Measurements from ENCODE around the gene RDH11.
"Not testable (repeated sequence)": the region's sequence is repeated elsewhere in the genome, so short reads cannot be mapped to it uniquely, and the experiment has no call there.

RDH11 gene

GRCh38 chr14:67703997-67704396, 8.4 kb upstream of the RDH11 start:
- DNase-seq: no peak

- DNase-seq: not testable (repeated sequence)
Measured at GRCh38 chr14:67701492-67701891, 5.9 kb upstream of the RDH11 start, which contains the start of gene RDH12. RDH12 (plus strand) TSS chr14:67701886; CDS start chr14:67722643, 20,757 bp downstream.

GRCh38 chr14:67698179-67698578, 2.6 kb upstream of the RDH11 start:
- no peak for DNase-seq

DNA sequence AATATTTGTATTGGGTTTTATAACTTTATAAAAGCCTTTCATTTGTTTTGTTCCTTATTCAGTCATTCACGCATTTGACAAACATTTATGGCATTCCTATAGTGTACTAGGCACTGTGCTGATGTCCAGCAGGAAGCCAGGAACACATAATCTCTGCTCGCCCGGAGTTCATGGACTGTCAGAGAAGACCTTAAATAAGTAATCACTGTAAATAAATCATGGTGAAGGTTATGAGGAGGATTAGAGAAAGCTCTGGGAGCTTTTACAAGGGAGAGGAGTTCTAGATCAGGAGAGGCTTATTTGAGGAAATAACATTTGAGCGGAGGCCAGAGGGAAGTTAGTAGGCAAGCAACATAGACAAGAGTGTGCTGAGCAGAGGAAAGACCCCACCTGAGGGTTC, 1.4 kb upstream of the RDH11 start:
- no peak for DNase-seq

- peak; percentile 80 to 90 for DNase-seq
Measured at GRCh38 chr14:67694791-67695393, 672 bp downstream of the RDH11 start.

GRCh38 chr14:67690011-67690410, 5.6 kb downstream of the RDH11 start:
- no peak for DNase-seq

- DNase-seq: no peak
Measured at GRCh38 chr14:67683842-67684241, 11.7 kb downstream of the RDH11 start.

GRCh38 chr14:67680941-67681340, 14.6 kb downstream of the RDH11 start:
- no peak for DNase-seq

DNA sequence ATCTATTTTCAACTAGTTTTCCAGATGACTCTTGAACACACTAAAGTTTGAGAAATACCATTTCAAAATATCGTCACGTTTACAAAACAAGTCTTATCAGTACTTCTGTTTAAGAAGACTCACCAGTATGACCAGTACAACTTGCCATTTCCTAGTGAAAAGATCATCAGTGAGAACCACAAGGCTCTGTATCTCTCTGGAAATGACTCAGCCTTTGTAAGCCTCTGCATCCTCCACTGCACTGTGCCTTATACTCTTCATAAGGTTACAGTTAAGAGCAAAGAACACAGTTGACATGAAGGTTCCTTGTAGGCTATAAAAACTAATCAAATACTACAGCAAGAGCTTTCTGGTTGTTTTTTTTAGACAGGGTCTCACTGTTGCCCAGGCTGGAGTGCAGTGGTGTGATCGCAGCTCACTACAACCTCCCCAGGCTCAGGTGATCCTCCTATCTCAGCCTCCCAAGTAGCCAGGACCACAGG, 15.4 kb downstream of the RDH11 start:
- no peak for DNase-seq

DNA sequence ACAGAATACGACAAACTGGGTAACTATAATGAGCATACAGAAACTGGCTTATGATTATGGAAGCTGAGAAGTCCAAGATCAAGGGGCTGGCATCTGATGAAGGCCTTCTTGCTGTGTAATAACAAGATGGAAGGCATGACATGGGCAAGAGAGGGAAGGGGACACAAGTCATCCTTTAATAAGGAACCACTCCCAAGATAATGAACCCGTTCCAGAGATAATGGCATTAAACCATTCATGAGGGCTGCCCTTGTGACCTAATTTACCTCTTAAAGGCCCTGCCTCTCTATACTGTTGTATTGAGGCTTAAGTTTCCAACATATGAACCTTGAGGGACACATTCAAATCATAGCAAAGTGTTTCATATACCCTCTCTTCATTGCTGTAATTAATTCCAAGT, 16.6 kb downstream of the RDH11 start:
- no peak for DNase-seq

GRCh38 chr14:67675219-67675582, 20.4 kb downstream of the RDH11 start:
- no peak for DNase-seq

- DNase-seq: peak; percentile 76 to 84
Measured at GRCh38 chr14:67674480-67675218, 20.9 kb downstream of the RDH11 start, which contains the start of gene VTI1B. VTI1B (minus strand) TSS chr14:67674632; CDS start chr14:67674489, 143 bp downstream.

DNA sequence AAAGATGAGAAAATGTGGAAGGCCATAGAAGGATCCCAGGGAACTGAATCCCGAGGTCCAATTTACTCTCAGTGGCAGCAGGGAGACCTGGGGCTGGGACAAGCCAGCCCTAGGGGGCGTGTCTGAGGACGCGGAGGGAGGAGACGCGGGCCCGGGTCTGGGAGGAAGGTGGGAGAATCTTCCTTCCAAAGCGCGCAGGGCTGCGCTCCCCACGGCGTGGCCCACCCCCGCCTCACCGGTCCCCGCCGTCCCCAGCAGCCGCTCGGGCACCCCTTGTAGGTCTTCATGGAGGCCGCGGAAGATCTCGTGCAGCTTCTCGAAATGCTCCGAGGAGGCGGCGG, 21.5 kb downstream of the RDH11 start:
- DNase-seq: peak; percentile 67 to 72

GRCh38 chr14:67673451-67673850, 22.1 kb downstream of the RDH11 start:
- DNase-seq: no peak

DNA sequence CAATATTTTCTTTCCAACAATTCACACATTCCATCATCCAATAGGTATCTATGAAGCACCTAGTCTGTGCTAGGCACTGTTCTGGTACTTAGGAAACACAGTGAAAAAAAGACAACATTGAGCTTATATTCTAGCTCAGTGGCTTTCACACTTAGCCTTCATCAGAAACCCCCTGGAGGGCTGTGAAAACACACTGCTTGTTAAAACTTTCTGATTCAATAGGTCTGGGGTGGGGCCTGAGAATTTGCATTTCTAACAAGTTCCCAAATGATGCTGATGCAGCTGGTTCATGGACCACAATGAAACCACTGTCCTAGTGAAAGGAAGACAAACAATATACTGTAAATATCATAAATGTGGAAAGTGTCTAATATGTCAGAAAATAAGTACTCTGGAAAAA, 27.0 kb downstream of the RDH11 start:
- no peak for DNase-seq

DNA sequence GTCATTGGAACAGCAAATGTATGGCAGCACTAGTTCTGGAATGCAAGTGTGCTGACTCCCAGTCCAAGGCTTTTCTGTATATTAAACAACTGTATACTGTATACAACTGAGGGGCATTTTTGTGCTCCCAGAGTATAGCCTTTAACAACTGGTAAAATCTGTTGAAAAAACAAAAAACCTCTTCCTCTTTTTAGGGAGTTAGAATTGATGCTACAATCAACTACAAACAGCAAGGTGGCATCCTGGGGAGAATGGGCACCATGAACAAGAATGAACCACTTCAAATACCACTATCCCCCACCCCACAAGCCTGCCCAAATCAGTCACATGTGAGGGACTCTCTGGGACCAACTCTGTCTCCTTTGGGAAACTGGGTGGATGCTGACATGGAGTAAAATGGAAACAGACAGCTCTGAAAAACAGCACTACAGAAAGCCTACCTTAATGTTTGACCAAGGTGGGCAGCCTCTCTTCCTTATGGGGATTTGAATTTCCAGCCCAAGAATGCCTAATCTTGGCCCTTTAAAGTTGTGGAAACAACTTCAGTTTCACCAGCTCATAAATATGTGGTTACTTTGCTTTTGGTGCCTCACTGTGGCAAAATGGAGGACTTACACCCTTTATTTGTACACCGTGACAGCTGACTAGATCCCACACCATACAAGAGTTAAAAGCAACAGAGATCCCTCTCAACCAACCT, 28.7 kb downstream of the RDH11 start:
- peak; percentile 24 to 37 for DNase-seq

DNA sequence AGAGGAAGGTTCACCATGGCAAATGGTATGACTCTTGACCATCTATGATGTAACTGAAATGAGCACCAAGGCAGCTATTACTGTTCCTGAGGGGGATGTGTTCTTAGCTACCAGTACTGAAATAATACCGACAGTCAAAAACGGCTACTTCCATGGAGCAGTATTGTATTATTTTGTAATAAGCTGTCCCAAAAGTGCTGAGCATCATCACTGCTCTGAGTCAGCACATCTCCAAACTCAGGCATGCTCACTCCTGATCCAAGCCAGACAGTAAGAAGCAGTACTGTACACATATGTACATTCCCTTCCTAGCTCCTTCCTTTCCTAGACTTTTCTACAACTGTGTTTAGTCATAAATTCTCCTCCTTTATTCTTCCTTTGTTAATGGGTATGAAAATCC, 29.7 kb downstream of the RDH11 start:
- DNase-seq: no peak

- DNase-seq: no peak
Measured at GRCh38 chr14:67663633-67664032, 31.9 kb downstream of the RDH11 start.

DNA sequence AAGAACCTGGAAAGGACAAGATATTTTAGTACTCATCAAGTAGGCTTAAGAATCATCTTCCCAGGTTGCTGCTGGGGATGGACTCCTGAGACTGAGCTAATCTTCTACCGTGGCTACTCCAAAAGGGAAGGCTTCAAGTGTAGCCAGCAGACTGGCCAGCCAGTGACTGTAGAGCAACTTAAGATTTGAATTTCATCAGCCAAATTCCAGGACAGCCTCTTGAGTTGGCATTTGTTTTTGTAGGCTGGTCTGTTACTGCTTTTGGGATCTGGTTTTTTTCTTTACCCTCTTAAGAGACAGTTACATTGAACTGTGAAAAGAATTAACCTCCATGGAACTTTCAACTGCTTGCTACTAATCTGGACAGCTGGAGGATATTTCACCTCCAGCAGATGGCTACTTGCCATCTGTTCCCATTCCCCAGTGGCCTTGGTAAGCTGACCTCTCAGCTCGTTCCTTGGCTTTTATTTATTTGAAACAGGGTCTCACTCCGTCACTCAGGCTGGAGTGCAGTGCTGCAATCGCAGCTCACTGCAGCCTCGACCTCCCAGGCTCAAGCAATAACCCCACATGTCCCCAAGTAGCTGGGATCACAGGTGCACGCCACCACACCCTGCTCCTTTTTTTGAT, 41.8 kb downstream of the RDH11 start:
- DNase-seq: no peak

GRCh38 chr14:67652189-67652588, 43.4 kb downstream of the RDH11 start:
- DNase-seq: no peak

- no peak for DNase-seq
Measured at GRCh38 chr14:67650694-67651093, 44.9 kb downstream of the RDH11 start.

DNA sequence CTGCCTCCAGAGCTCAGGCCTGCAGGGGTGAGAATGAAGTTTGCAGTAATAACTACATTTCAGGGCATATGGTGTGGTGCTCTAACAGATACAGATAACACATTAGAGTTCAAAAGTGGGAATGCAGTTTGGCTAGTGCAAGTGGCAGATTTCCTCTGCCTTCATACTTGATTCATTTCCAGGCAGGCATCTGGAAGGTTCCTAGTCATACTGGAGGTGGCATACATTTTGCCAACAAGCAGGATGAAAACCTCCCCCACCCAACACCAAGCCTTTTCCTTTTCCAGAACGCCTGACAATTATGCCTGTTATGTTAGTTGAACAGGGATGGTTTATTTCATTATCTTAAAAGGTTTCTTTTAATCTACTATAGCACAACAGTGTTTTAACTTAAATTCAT, 45.4 kb downstream of the RDH11 start:
- no peak for DNase-seq

DNA sequence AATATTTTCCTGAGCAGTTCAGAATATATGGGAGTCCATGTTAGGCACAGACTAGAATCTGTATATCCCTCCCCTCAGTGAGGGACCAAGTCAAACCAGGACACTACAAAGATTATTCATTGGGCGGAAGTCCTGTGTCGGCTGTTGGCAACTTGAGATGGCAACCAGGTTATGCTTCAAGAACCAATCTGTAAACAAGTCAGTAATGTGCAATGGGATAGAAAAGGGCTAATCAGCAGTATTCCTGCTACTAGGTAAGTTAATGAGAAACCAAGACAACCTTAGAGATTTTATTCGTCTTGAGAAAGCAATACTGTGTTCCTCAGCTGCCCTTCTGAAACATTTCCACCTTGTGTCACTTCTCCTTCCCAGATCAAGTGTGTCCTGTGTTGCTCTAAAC, 49.4 kb downstream of the RDH11 start:
- DNase-seq: no peak

GRCh38 chr14:67645414-67645813, 50.1 kb downstream of the RDH11 start:
- no peak for DNase-seq

Data from SHP77 (cell line).